DND-41 (cell line): Measurements from ENCODE around the gene SLIT2.

ENCODE experiments used
- ATAC-seq: fragments of 200-7000 bp; cut with Tn5 transposase; 3 replicates; pipeline ENCODE4 v1.9.1; 2021; ENCODE audit warnings: low read depth; ENCODE audit not compliant: insufficient read depth
- DNase-seq: peaks from one replicate; pipeline ENCODE4 v3.0.0-alpha.2; 2020
- H2AFZ ChIP-seq: 2 replicates; pipeline ENCODE4 v1.6.0; 2012; ENCODE audit warnings: low read depth, low read length
- H3K27ac ChIP-seq: 2 replicates; pipeline ENCODE4 v1.5.1; 2012; ENCODE audit warnings: low read length, inconsistent platforms
- H3K27me3 ChIP-seq: fragments of 200-600 bp; sonication (generic); 2 replicates; pipeline ENCODE4 v1.6.0; 2012; ENCODE audit warnings: low read length, mild to moderate bottlenecking, inconsistent platforms; ENCODE audit not compliant: insufficient read depth, poor library complexity
- H3K36me3 ChIP-seq: 2 replicates; pipeline ENCODE4 v1.5.1; 2012; ENCODE audit warnings: low read length, inconsistent platforms; ENCODE audit not compliant: insufficient read depth
- H3K4me1 ChIP-seq: 2 replicates; pipeline ENCODE4 v1.5.1; 2012; ENCODE audit warnings: mild to moderate bottlenecking, low read length; ENCODE audit not compliant: insufficient read depth
- H3K4me2 ChIP-seq: 2 replicates; pipeline ENCODE4 v1.6.0; 2012; ENCODE audit warnings: mild to moderate bottlenecking, moderate library complexity, low read length, inconsistent platforms; ENCODE audit not compliant: insufficient read depth
- H3K4me3 ChIP-seq, 2 experiments: fragments of 200-600 bp in 1 of 2; shearing (Covaris generic) in 1 of 2; 2 replicates each; pipeline ENCODE4 v1.5.1; 2012 to 2016; ENCODE audit warnings: inconsistent platforms in 2 of 2, low read length in 2 of 2, mild to moderate bottlenecking in 2 of 2, low read depth in 1 of 2, moderate library complexity in 1 of 2
- H3K79me2 ChIP-seq: 2 replicates; pipeline ENCODE4 v1.6.0; 2012; ENCODE audit warnings: low read length, inconsistent platforms; ENCODE audit not compliant: insufficient read depth
- H3K9ac ChIP-seq: 2 replicates; pipeline ENCODE4 v1.6.0; 2012; ENCODE audit warnings: low read depth, mild to moderate bottlenecking, inconsistent platforms, low read length, moderate library complexity
- H3K9me3 ChIP-seq: 2 replicates; pipeline ENCODE4 v1.5.1; 2012; ENCODE audit warnings: low read length, moderate library complexity, mild to moderate bottlenecking, inconsistent platforms; ENCODE audit not compliant: insufficient read depth, severe bottlenecking
- H4K20me1 ChIP-seq: 2 replicates; pipeline ENCODE4 v1.6.0; 2012; ENCODE audit warnings: low read length; ENCODE audit not compliant: insufficient read depth
- EZH2 ChIP-seq: IDR thresholded peaks from 3 replicates; pipeline ENCODE4 v1.6.1; 2012; ENCODE audit warnings: borderline replicate concordance, low read depth, mild to moderate bottlenecking, moderate library complexity, low read length, inconsistent platforms; ENCODE audit not compliant: severe bottlenecking
- TF ChIP-seq, protein P1 (sequence below): IDR thresholded peaks from 2 replicates; pipeline ENCODE4 v1.5.1; 2012; ENCODE audit warnings: borderline replicate concordance, low read length, moderate library complexity, mild to moderate bottlenecking; ENCODE audit not compliant: poor library complexity, severe bottlenecking; ENCODE audit errors: extremely low read depth

SLIT2 gene

DNA sequence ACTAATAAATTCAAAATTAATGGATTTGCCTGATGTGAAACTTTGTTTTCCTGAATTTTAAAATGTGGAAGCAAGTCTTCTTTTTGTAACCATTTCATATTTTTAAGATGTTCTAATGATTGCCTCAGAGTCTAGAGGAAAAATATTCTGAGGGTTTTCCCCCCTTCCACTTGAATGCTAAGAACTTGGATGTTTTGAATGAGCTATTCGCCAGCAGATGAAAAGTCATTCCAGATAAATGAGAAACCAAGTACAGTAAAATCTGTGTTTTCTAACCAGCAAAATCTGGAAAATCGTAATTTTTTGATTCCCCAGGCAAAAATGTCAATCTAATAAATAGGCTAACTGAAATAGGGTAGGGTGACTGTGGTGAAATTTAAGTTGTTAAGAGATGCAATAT is 45.6 kb downstream of the SLIT2 start:
- Histone ChIP-seq H3K4me1 (no peaks in the 10 kb centered on the region), H3K79me2 (no peaks in the 10 kb centered on the region), H2AFZ (no peak overlapping the region), H3K9me3 (no peaks in the 10 kb centered on the region), H4K20me1 (no peaks in the 10 kb centered on the region), H3K4me3 (no peak overlapping the region), H3K4me2 (no peak overlapping the region), H3K27me3 (no peaks in the 10 kb centered on the region), H3K36me3 (no peaks in the 10 kb centered on the region), H3K9ac (no peak overlapping the region), H3K27ac (no peak overlapping the region)
- DNase-seq: no peak
- TF ChIP-seq, protein P1, sequence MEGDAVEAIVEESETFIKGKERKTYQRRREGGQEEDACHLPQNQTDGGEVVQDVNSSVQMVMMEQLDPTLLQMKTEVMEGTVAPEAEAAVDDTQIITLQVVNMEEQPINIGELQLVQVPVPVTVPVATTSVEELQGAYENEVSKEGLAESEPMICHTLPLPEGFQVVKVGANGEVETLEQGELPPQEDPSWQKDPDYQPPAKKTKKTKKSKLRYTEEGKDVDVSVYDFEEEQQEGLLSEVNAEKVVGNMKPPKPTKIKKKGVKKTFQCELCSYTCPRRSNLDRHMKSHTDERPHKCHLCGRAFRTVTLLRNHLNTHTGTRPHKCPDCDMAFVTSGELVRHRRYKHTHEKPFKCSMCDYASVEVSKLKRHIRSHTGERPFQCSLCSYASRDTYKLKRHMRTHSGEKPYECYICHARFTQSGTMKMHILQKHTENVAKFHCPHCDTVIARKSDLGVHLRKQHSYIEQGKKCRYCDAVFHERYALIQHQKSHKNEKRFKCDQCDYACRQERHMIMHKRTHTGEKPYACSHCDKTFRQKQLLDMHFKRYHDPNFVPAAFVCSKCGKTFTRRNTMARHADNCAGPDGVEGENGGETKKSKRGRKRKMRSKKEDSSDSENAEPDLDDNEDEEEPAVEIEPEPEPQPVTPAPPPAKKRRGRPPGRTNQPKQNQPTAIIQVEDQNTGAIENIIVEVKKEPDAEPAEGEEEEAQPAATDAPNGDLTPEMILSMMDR: no peak
- TF ChIP-seq EZH2: no peak
- ATAC-seq: no peak

DNA sequence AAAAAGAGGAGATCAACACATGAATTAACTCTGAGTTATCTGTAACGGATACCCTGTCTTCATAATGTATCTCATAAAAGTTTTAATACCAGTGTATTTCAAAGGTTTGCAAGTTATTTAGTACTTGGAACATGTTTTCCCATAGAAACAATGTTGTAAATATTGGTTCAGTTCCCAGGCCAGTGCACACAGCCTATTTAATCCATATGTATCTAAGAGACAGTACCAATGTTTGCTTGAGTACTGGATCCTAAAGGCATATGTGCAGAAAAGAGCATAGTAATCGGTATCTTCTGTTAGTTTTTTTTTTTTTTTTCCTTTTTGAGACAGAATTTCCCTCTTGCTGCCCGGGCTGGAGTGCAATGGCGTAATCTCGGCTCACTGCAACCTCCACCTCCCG is 46.1 kb downstream of the SLIT2 start:
- Histone ChIP-seq H3K27me3 (no peaks in the 10 kb centered on the region), H3K27ac (no peak overlapping the region), H3K79me2 (no peaks in the 10 kb centered on the region), H3K36me3 (no peaks in the 10 kb centered on the region), H3K4me1 (no peaks in the 10 kb centered on the region), H3K9me3 (no peaks in the 10 kb centered on the region), H4K20me1 (no peaks in the 10 kb centered on the region), H2AFZ (no peak overlapping the region), H3K4me2 (no peak overlapping the region), H3K9ac (no peak overlapping the region), H3K4me3 (no peak overlapping the region)
- DNase-seq: no peak
- TF ChIP-seq, protein P1: no peak
- TF ChIP-seq EZH2: no peak
- ATAC-seq: no peak

DNA sequence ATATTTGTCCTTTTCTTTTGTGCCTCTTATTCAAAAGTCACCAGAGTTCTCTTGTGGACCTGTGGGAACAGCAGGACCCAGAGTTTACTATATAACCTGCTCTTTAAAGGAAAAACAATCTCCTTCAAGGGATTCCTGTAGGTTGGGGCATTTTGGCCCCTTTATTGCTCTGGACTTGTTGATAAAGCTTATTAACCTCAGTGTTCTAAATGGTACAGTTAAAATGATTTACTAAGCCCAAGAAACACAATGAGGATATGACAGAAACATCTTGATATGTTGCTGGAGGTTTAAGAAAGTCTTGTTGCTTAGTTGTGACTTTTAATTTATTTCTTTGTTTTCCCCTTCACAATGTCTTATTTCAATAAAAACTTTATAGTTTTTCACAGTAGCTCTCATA is 46.8 kb downstream of the SLIT2 start:
- H3K36me3 ChIP-seq: no peaks in the 10 kb centered on the region
- no peak for ATAC-seq

More for the DNA sequence above, 46.8 kb downstream of the SLIT2 start:
- no peak overlapping the region for H2AFZ ChIP-seq
- H3K4me1 ChIP-seq: no peaks in the 10 kb centered on the region
- H3K4me2 ChIP-seq: no peak overlapping the region
- H3K79me2 ChIP-seq: no peaks in the 10 kb centered on the region
- no peak for TF ChIP-seq EZH2
- TF ChIP-seq, protein P1: no peak
- H3K9ac ChIP-seq: no peak overlapping the region
- no peaks in the 10 kb centered on the region for H4K20me1 ChIP-seq
- H3K27ac ChIP-seq: no peak overlapping the region
- H3K9me3 ChIP-seq: no peaks in the 10 kb centered on the region
- H3K4me3 ChIP-seq: no peak overlapping the region
- no peaks in the 10 kb centered on the region for H3K27me3 ChIP-seq
- DNase-seq: no peak
